BE2C (cell line): ENCODE results near the gene EPB41.

Experiments used
- DNase-seq: peaks from one replicate; pipeline ENCODE4 v3.0.0-alpha.2; 2020
- H3K27me3 ChIP-seq: fragments of 250-450 bp; sonication (Bioruptor Pico); 2 replicates; pipeline ENCODE4 v1.5.1; 2020; ENCODE audit warnings: mild to moderate bottlenecking
- H3K36me3 ChIP-seq: fragments of 250-450 bp; sonication (Bioruptor Pico); 2 replicates; pipeline ENCODE4 v1.5.1; 2020; ENCODE audit warnings: mild to moderate bottlenecking
- H3K4me1 ChIP-seq: fragments of 250-450 bp; sonication (Bioruptor Pico); 2 replicates; pipeline ENCODE4 v1.5.1; 2020
- H3K4me3 ChIP-seq: 2 replicates; pipeline ENCODE4 v1.5.1; 2011; ENCODE audit warnings: low read depth, low read length
- H3K9me3 ChIP-seq: fragments of 250-450 bp; sonication (Bioruptor Pico); 2 replicates; pipeline ENCODE4 v1.5.1; 2020
- TF ChIP-seq, protein P1 (sequence below): IDR thresholded peaks from 2 replicates; pipeline ENCODE4 v1.5.1; 2012; ENCODE audit warnings: mild to moderate bottlenecking, low read depth, low read length

The EPB41 gene

DNA sequence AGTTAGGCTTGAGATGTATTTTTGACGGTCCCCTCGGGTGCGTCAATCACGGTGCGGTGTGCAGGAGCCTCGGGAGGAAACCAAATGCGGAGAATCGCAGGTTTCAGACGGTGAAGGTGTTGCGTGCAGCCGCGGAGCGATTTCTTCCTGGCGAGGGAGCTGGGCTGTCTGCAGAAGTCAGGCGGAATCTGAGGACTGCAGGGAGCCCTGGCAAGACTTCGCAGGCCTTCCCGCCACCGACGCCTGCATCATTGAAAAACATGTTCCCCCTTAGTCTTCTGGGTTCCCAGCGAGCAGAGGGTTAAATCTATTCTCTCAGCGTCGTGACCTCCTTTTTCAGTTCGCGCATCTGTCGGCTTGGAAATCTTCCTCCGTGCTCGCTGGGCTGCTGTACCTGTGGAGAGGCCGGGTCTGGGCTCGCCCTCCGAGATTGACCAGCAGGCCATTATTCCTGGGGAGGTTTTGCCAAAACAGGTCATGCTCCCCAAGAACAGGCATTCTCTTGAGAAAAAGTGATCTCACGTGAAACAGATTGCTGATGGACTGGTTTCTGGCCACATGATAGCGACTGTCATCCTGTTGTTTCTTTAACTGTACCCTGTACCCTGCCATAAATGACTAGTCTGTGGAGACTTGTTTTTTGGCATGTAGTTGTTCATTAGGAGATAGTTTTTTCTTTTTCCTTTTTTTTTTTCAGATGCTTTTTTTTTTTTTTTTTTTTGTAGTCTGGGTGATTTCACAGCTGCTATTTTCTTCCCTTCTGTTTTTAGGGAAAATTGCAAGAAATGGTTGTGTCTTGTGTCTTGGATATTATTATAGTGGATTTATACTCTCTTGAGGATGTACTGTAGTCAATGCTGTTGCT lies 894 bp downstream of the EPB41 start:
- peak; percentile 27 for DNase-seq
- H3K36me3 ChIP-seq = no peaks in the 10 kb centered on the region
- no peaks in the 10 kb centered on the region for H3K27me3 ChIP-seq
- TF ChIP-seq, protein P1, sequence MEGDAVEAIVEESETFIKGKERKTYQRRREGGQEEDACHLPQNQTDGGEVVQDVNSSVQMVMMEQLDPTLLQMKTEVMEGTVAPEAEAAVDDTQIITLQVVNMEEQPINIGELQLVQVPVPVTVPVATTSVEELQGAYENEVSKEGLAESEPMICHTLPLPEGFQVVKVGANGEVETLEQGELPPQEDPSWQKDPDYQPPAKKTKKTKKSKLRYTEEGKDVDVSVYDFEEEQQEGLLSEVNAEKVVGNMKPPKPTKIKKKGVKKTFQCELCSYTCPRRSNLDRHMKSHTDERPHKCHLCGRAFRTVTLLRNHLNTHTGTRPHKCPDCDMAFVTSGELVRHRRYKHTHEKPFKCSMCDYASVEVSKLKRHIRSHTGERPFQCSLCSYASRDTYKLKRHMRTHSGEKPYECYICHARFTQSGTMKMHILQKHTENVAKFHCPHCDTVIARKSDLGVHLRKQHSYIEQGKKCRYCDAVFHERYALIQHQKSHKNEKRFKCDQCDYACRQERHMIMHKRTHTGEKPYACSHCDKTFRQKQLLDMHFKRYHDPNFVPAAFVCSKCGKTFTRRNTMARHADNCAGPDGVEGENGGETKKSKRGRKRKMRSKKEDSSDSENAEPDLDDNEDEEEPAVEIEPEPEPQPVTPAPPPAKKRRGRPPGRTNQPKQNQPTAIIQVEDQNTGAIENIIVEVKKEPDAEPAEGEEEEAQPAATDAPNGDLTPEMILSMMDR = no peak
- peaks cover 5% of the 10 kb centered on the region; the same call in 1 of the 2 replicates for H3K4me1 ChIP-seq
- H3K4me3 ChIP-seq = peak overlapping the region; percentile 71
- no peaks in the 10 kb centered on the region for H3K9me3 ChIP-seq

- no peaks in the 10 kb centered on the region for H3K27me3 ChIP-seq
- TF ChIP-seq, protein P1 = no peak
- H3K4me1 ChIP-seq = peaks cover 5% of the 10 kb centered on the region; the same call in 1 of the 2 replicates
- no peak for DNase-seq
- no peaks in the 10 kb centered on the region for H3K36me3 ChIP-seq
- no peaks in the 10 kb centered on the region for H3K9me3 ChIP-seq
- no peak overlapping the region for H3K4me3 ChIP-seq
Measured at GRCh38 chr1:28917757-28918118, 3.4 kb downstream of the EPB41 start.

DNA sequence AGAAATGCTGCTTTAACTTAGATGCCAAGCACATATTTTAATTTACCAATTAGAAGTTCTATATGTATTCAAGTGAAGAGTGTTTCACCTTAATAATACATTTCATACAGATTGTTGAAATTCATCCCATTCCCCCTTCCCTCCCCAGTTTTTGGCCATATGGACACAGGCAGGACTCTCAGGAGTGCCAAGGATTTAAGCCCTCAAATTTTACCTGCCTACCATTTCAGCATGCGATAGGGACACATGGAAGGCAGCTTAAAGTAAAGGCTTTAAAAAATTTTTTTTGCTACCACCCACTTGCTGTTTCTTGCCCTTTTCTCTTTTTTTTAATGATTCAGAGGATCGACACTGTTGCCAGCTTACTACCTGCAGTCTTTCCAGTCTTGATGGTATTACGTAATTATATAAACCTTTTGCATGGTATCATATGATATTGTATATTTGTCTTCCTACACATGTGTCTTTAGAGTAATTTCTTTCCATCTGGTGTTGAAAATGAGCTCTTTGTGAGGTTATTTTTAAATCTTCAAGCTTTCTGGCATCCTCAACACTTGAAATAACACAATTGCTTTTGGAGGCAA lies 7.0 kb downstream of the EPB41 start:
- H3K4me1 ChIP-seq = no peaks in the 10 kb centered on the region
- no peak overlapping the region for H3K4me3 ChIP-seq
- TF ChIP-seq, protein P1 = no peak
- H3K36me3 ChIP-seq = no peaks in the 10 kb centered on the region
- no peaks in the 10 kb centered on the region for H3K9me3 ChIP-seq
- H3K27me3 ChIP-seq = no peaks in the 10 kb centered on the region
- no peak for DNase-seq

- DNase-seq = no peak
- H3K9me3 ChIP-seq = no peaks in the 10 kb centered on the region
- TF ChIP-seq, protein P1 = no peak
- no peaks in the 10 kb centered on the region for H3K36me3 ChIP-seq
- 0 out of 2 replicates have a peak, but pooled peaks cover 2% of the 10 kb centered on the region for H3K4me1 ChIP-seq
- no peak overlapping the region for H3K4me3 ChIP-seq
- no peaks in the 10 kb centered on the region for H3K27me3 ChIP-seq
Measured at GRCh38 chr1:28925350-28925891, 11.1 kb downstream of the EPB41 start.

- TF ChIP-seq, protein P1 = no peak
- no peak overlapping the region for H3K4me3 ChIP-seq
- H3K9me3 ChIP-seq = no peaks in the 10 kb centered on the region
- no peaks in the 10 kb centered on the region for H3K36me3 ChIP-seq
- H3K27me3 ChIP-seq = no peaks in the 10 kb centered on the region
- DNase-seq = no peak
- 0 out of 2 replicates have a peak, but pooled peaks cover 2% of the 10 kb centered on the region for H3K4me1 ChIP-seq
Measured at GRCh38 chr1:28926629-28927265, 12.4 kb downstream of the EPB41 start.
